ENCODE results near the gene EXOSC3. TPM values are rescaled to one million over a fixed set of nuclear protein-coding genes. Genes with fewer than 3 reads are reported as not detected.
"Not testable (repeated sequence)": the region's sequence is repeated elsewhere in the genome, so short reads cannot be mapped to it uniquely, and the experiment has no call there.

Gene EXOSC3
- total and polyA plus RNA-seq, 2 experiments from 2014 or later = 28.5 to 48.1 TPM

DNA sequence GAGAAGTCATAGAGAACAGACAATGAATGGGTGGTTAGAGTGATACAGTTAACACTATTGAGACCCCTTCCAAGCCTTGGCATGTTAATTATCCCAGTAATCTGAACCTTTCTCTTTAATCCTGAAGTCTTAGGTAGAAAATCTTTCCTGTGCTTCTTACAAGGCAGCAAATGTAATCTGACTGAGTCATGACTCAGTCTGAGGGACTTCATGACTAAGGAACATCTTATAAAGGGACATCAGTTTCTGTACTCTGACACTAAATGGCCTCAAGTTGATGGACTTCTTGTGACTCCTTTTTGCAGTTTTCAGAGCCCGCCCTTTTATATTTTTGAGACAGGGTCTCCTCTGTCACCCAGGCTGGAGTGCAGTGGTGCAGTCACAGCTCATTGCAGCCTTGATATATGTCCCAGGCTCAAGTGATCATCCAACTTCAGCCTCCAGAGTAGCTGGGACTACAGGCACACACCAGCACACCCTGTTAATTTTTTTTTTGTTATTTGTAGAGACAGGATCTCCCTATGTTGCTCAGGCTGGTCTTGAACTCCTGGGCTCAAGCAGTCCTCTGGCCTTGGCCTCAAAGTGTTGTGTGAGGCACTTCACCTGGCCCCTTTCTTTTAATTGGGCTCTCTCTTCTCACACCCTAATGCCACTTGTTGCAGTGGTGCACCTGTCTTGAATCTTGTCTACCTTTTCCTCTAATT, 9.5 kb downstream of the EXOSC3 start:
- Histone ChIP-seq H3K79me2 (no peaks in the 10 kb centered on the region), H3K27ac (no peak overlapping the region), H3K4me2 (no peak overlapping the region), H3K9me2 (replicated peaks; ENCODE audit: insufficient read depth) (no peaks in the 10 kb centered on the region), H3K4me3 (no peak overlapping the region), H3K9me3 (ENCODE audit: low read depth) (no peaks in the 10 kb centered on the region), H4K20me1 (ENCODE audit: insufficient read depth, poor library complexity, severe bottlenecking) (no peaks in the 10 kb centered on the region), H3K27me3 (no peaks in the 10 kb centered on the region), H2AFZ (no peak overlapping the region), H3K36me3 (replicated peaks; ENCODE audit: insufficient read depth, low read depth) (no peaks in the 10 kb centered on the region), H3K4me1 (ENCODE audit: insufficient read depth) (no peaks in the 10 kb centered on the region)
- 100% methylated on average over 1 of the region's 1 CpG for WGBS (ENCODE audit: low lambda C conversion rate, missing lambda C conversion rate)
- no peak for TF ChIP-seq EZH2 (IDR thresholded peaks at IDR 0.05; ENCODE audit: borderline replicate concordance)
- no peak for TF ChIP-seq EZH2phosphoT487 (IDR thresholded peaks at IDR 0.05; ENCODE audit: low read depth, severe bottlenecking, unreplicated experiment)
- TF ChIP-seq CTCF (IDR thresholded peaks at IDR 0.05; ENCODE audit: poor library complexity) = no peak
- no peak for DNase-seq (ENCODE audit: low spot score)

- H3K27ac ChIP-seq = no peak overlapping the region
- no peak overlapping the region for H3K4me3 ChIP-seq
- DNase-seq (ENCODE audit: low spot score) = no peak
- H2AFZ ChIP-seq = no peak overlapping the region
- 98% methylated on average over 3 of the region's 3 CpGs for whole genome bisulfite sequencing (ENCODE audit: low lambda C conversion rate, missing lambda C conversion rate)
- no peak for TF ChIP-seq CTCF (IDR thresholded peaks at IDR 0.05; ENCODE audit: poor library complexity)
- TF ChIP-seq EZH2 (IDR thresholded peaks at IDR 0.05; ENCODE audit: borderline replicate concordance) = no peak
- no peak for TF ChIP-seq EZH2phosphoT487 (IDR thresholded peaks at IDR 0.05; ENCODE audit: low read depth, severe bottlenecking, unreplicated experiment)
- H3K27me3 ChIP-seq = no peaks in the 10 kb centered on the region
- H3K4me2 ChIP-seq = no peak overlapping the region
- H3K4me1 ChIP-seq (ENCODE audit: insufficient read depth) = no peaks in the 10 kb centered on the region
- H3K36me3 ChIP-seq (replicated peaks; ENCODE audit: insufficient read depth, low read depth) = no peaks in the 10 kb centered on the region
- no peaks in the 10 kb centered on the region for H3K9me2 ChIP-seq (replicated peaks; ENCODE audit: insufficient read depth)
- H4K20me1 ChIP-seq (ENCODE audit: insufficient read depth, poor library complexity, severe bottlenecking) = no peaks in the 10 kb centered on the region
- no peaks in the 10 kb centered on the region for H3K79me2 ChIP-seq
- no peaks in the 10 kb centered on the region for H3K9me3 ChIP-seq (ENCODE audit: low read depth)
These were observed 14.9 kb downstream of the EXOSC3 start for GRCh38 chr9:37769995-37770394.

GRCh38 chr9:37769306-37769705, 15.6 kb downstream of the EXOSC3 start:
- Histone ChIP-seq H3K9me3 (ENCODE audit: low read depth) (no peaks in the 10 kb centered on the region), H3K36me3 (replicated peaks; ENCODE audit: insufficient read depth, low read depth) (no peaks in the 10 kb centered on the region), H3K9me2 (replicated peaks; ENCODE audit: insufficient read depth) (no peaks in the 10 kb centered on the region), H2AFZ (no peak overlapping the region), H3K27me3 (no peaks in the 10 kb centered on the region), H3K27ac (no peak overlapping the region), H3K4me1 (ENCODE audit: insufficient read depth) (no peaks in the 10 kb centered on the region), H4K20me1 (ENCODE audit: insufficient read depth, poor library complexity, severe bottlenecking) (no peaks in the 10 kb centered on the region), H3K79me2 (no peaks in the 10 kb centered on the region), H3K4me2 (no peak overlapping the region), H3K4me3 (no peak overlapping the region)
- 97% methylated on average over 5 of the region's 5 CpGs for whole genome bisulfite sequencing (ENCODE audit: low lambda C conversion rate, missing lambda C conversion rate)
- TF ChIP-seq EZH2phosphoT487 (IDR thresholded peaks at IDR 0.05; ENCODE audit: low read depth, severe bottlenecking, unreplicated experiment) (no peak), EZH2 (IDR thresholded peaks at IDR 0.05; ENCODE audit: borderline replicate concordance) (no peak), CTCF (IDR thresholded peaks at IDR 0.05; ENCODE audit: poor library complexity) (no peak)
- DNase-seq (ENCODE audit: low spot score) = no peak

DNA sequence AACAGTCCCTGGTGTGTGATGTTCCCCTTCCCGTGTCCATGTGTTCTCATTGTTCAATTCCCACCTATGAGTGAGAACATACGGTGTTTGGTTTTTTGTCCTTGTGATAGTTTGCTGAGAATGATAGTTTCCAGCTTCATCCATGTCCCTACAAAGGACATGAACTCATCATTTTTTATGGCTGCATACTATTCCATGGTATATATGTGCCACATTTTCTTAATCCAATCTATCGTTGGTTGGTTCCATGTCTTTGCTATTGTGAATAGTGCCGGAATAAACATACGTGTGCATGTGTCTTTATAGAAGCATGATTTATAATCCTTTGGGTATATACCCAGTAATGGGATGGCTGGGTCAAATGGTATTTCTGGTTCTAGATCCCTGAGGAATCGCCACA, 19.6 kb downstream of the EXOSC3 start:
- H2AFZ ChIP-seq; H3K79me2 ChIP-seq; H3K36me3 ChIP-seq (replicated peaks; ENCODE audit: insufficient read depth, low read depth); H3K27me3 ChIP-seq; H3K4me3 ChIP-seq; H4K20me1 ChIP-seq (ENCODE audit: insufficient read depth, poor library complexity, severe bottlenecking); H3K4me2 ChIP-seq; H3K9me3 ChIP-seq (ENCODE audit: low read depth); DNase-seq (ENCODE audit: low spot score); H3K9me2 ChIP-seq (replicated peaks; ENCODE audit: insufficient read depth); H3K4me1 ChIP-seq (ENCODE audit: insufficient read depth); H3K27ac ChIP-seq: not testable (repeated sequence)
- 78% methylated on average over 6 of the region's 6 CpGs for whole genome bisulfite sequencing (ENCODE audit: low lambda C conversion rate, missing lambda C conversion rate)
